Activated T-helper 2 cell treated with anti-CD3 and anti-CD28 coated beads, Interferon-gamma antibody, Interleukin-2, Interleukin-4, amounts not matched to agents 10 μg/mL and 5 μg/mL and 100 μg/mL, durations not matched to agents 14 hours and 24 hours and 36 hours (primary cell): ENCODE measurements around the gene EPHX1. TPM values are rescaled to one million over a fixed set of nuclear protein-coding genes. Genes with fewer than 3 reads are reported as not detected.
"Not testable (repeated sequence)": the region's sequence is repeated elsewhere in the genome, so short reads cannot be mapped to it uniquely, and the experiment has no call there.

Source experiments
- DNase-seq: peaks from one replicate; pipeline ENCODE4 v3.0.0; 2021; ENCODE audit warnings: low spot score
- H3K27ac Mint-ChIP-seq: one replicate; pipeline ENCODE4 v1.8.0; 2021; ENCODE audit warnings: mixed read lengths
- H3K27me3 Mint-ChIP-seq: one replicate; pipeline ENCODE4 v1.8.0; 2021; ENCODE audit warnings: low read depth, mixed read lengths
- H3K36me3 Mint-ChIP-seq: one replicate; pipeline ENCODE4 v1.8.0; 2021; ENCODE audit warnings: low read depth, mixed read lengths
- H3K4me1 Mint-ChIP-seq: one replicate; pipeline ENCODE4 v1.8.0; 2021; ENCODE audit warnings: low read depth, mixed read lengths
- H3K4me3 Mint-ChIP-seq: one replicate; pipeline ENCODE4 v1.8.0; 2021; ENCODE audit warnings: low read depth, mild to moderate bottlenecking, moderate library complexity, mixed read lengths
- H3K9me3 Mint-ChIP-seq: one replicate; pipeline ENCODE4 v1.8.0; 2021; ENCODE audit warnings: mixed read lengths
- intact Hi-C: fragments of 100-400 bp; cut with micrococcal nuclease; formaldehyde crosslinking; loops from one replicate; pipeline ENCODE4 v1.15.1; 2023
- total RNA-seq: library from RNA; stranded (reverse); gene quantifications from 2 replicates; pipeline ENCODE4 v1.2.3, GENCODE V29; 2022

Gene EPHX1
- total RNA-seq, 1 donor from 2014 or later, result 2.2 TPM

DNA sequence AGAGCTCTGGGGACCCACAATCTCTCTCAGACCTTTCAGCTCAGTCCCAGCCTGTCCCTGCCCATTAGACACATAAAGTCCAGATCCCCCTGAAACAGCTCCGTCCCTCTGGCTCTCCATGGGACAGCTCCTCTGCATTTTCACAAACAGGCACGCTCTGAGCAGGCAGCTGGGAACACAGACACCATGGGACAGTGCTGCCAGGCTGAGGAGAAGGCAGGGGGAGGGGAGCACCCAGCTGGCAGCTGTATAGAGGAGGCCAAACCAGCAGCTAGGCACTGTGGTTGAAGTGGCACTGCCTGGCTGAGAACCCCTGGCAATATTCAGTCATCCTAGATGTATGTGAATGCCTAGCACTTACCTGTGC, 70.3 kb downstream of the EPHX1 start:
- Mint-ChIP-seq H3K36me3 (peaks cover 12% of the 10 kb centered on the region), H3K4me3 (no peak overlapping the region)
- intact Hi-C loops, result loop anchor here (2.0 to 5.0 kb wide), 2 partner anchors 103 to 117 kb away; partner anchors contain the start of genes SDE2 and SRP9

DNA sequence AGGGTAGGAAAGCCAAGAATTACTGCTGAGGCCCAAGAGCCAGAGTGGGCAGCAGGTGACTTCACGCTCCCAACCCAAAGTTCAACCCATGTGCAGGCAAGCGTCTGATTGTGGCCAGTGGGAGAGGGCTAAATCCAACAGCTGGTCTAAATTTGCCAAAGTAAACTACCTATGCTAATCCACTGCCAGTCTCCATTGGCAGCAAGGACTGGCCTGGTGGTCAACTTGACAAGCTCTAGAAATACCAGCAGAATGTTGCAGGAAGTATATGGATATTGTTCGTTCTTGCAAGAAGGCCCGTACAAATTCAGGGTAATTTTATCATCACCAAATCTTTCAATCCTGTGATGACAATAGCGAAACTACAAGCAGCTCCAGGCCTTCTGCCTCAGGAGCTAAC, 70.7 kb downstream of the EPHX1 start:
- peaks cover 40% of the 10 kb centered on the region for H3K4me1 Mint-ChIP-seq
- no peak for DNase-seq
- peaks cover 8% of the 10 kb centered on the region for H3K36me3 Mint-ChIP-seq

More for the DNA sequence above, 70.3 kb downstream of the EPHX1 start:
- Mint-ChIP-seq H3K27ac (no peak overlapping the region), H3K27me3 (peaks cover 8% of the 10 kb centered on the region), H3K4me1 (peaks cover 42% of the 10 kb centered on the region), H3K9me3 (no peaks in the 10 kb centered on the region)
- DNase-seq, result no peak

DNA sequence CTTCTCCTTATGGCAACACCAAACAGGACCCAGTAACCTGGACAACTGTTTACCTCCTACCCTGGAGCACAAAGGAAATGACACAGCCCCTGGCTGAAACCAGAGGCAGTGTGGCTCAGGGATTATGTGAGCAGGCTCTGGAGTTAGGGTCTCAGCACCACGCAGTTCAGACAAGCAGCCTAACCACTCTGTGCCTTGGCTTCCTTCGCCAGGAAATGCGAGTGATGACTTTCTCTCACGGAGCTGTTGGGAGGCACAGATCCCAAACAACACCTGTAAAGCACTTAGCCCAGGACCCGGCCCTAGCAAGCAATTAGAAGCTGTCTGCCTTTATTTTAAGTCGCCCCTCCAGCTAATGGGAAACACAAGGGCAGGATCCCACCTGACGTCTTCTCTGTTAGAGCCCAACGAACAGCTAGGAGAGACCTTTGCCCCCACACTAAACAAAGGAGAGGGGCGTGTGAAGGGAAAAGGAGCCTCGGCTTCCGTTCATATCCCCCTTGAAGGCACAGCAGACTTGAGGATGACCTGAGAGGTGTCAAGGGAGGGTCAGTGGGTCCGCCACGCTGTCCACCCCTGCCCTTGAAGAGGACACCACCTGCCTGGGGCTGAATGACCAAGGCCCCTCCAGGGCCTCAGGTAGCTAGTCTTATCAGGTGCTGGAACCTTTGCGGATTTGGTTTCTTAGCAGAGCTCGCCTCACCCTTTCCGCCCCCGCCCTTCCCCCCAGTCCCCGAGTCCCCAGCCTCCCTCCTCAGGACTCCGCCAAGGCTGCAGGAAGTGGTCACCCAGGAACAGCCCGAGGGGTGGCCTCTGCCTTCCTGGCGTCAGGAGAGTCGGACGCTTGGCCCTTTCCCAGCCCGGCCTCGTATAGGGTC, 71.4 kb downstream of the EPHX1 start:
- Mint-ChIP-seq H3K36me3 (peaks cover 5% of the 10 kb centered on the region), H3K27ac (peak overlapping the region; percentile 71), H3K27me3 (peaks cover 10% of the 10 kb centered on the region), H3K4me3 (peak overlapping the region; percentile 84), H3K9me3 (no peaks in the 10 kb centered on the region), H3K4me1 (peaks cover 40% of the 10 kb centered on the region)
- intact Hi-C loops, result loop anchor here (1.0 to 5.0 kb wide), 3 partner anchors 16 to 116 kb away; partner anchors contain the start of genes SDE2 and SRP9
- no peak for DNase-seq

More for the DNA sequence above, 70.7 kb downstream of the EPHX1 start:
- Mint-ChIP-seq H3K9me3 (no peaks in the 10 kb centered on the region), H3K4me3 (peak overlapping the region; percentile 84), H3K27me3 (peaks cover 8% of the 10 kb centered on the region), H3K27ac (peak overlapping the region; percentile 71)
- intact Hi-C loops, result loop anchor here (1.0 to 5.0 kb wide), 3 partner anchors 17 to 117 kb away; partner anchors contain the start of genes SDE2 and SRP9

DNA sequence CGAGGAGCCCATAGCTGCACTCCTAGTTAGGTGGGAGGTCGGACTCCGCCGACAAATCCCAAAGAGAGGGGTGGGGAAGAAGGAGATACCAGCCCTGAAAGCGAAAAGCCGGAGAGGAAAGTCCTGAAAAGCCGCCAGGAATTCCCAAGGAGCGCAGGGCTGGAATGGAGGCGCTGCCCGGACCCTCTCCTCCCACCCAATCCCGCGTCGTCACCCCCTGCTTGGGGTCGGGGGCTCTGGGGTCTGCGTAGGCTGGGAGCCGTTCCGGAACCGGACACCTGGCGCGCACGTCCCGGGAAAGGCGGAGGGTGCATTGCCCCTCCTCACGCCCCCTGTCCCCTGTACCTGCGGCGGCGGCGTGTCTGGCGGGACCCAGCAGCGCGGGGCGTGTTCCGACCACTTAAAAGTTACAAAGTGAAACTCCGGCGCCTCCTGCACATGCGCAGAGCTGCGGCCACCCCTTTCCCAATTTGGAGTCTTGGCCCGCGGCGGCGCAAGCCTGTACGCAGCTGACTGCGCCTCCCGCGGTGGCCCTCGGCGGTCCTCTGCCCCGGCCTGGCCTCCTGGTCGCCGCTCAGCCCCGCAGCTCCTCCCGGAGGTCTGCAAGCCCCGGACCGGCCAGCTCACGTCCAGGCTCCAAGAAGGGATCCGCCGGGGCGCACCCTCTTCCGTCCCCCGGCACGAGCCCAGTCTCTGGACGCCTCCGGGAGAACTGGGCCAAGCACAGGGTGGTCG, 72.2 kb downstream of the EPHX1 start, which contains the start of gene TMEM63A:
Gene TMEM63A, minus strand, starts transcription at position 422 of the 735 bp plus-strand sequence. CDS start 4,800 bp downstream, outside the sequence.
- intact Hi-C loops, result loop anchor here (1.0 to 5.0 kb wide), 6 partner anchors 15 to 115 kb away; partner anchors contain the start of genes PYCR2, SDE2 and SRP9
- Mint-ChIP-seq H3K36me3 (peaks cover 2% of the 10 kb centered on the region), H3K9me3 (no peaks in the 10 kb centered on the region), H3K27me3 (peaks cover 14% of the 10 kb centered on the region), H3K4me1 (peaks cover 40% of the 10 kb centered on the region), H3K27ac (peak within 1 kb of the TSS; percentile 71), H3K4me3 (peak within 1 kb of the TSS; percentile 84)
- DNase-seq, result peak; percentile 82

DNA sequence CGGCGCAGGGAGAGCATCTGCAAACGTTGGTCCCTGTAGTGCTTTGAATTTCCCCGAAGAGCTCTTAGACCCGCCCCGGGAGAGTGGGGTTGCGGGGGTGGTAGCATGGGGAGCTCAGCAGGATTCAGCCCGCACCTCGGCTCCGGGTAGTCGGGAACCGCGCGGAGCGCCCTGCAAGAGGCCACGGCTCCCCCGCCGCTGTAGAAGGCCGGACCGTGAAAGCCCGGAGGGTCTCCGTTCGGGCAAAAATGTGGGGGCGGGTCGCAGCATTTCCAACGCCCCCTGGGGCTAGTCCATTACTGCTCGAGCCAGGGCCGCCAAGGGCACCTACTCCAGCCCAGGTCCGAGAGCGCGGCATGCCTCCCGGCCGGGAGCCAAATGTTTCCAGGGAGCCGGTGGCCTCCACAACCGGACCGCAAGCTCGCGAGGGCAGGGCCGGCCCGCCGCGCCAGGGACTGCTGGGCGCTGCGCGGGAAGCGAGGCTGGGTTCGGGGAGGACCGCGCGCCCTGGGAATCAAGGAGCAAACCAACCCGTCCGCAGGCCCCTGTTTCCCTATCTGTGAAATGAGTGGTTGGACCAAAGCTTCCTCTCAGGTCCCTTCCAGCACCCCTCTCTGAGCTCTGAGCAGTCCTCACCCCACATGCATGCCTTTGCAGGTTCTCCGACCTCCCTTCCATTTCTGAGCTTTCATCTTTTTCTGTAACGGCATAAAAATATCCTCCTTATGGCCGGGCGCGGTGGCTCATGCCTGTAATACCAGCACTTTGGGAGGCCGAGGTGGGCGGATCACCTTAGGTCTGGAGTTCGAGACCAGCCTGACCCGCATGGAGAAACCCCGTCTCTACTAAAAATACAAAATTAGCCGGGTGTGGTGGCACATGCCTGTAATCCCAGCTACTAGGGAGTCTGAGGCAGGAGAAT, 73.0 kb downstream of the EPHX1 start:
- no peaks in the 10 kb centered on the region for H3K36me3 Mint-ChIP-seq
- peak overlapping the region; percentile 84 for H3K4me3 Mint-ChIP-seq
- H3K27ac Mint-ChIP-seq, result peak overlapping the region; percentile 67
- H3K9me3 Mint-ChIP-seq, result no peaks in the 10 kb centered on the region
- DNase-seq, result no peak
- intact Hi-C loops, result loop anchor here (1.0 to 5.0 kb wide), 4 partner anchors 17 to 114 kb away; partner anchors contain the start of genes PYCR2 and SDE2
- H3K4me1 Mint-ChIP-seq, result peaks cover 38% of the 10 kb centered on the region
- peaks cover 14% of the 10 kb centered on the region for H3K27me3 Mint-ChIP-seq

DNA sequence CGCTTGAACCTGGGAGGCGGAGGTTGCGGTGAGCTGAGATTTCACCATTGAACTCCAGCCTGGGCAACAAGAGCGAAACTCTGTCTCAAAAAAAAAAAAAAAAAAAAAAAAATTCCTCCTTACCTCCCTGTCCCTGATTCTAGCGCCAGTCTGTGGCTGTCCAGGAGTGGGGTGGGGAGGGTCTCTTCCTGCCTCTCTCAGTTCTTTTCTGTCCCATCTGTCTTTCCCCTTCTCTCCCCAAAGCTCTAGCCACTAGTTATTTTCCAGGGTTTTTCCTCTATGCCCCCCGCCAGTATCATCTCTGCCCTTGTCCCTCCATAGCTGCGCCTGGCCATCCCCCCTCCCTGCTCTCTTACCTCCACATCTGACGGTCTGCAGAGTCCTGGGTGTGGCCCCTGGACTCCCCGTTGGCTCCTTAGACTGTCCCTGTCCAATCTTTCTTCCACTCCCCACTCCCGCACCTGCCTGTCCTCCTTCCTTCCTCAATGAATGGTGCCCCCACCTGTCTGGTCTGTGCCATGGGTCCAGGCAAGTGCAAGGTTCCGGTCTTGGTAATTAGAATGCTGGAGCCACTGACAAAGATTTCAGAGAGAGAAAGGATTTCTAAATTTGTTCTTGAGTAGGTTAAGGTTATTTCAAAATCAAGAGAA, 73.8 kb downstream of the EPHX1 start:
- Mint-ChIP-seq H3K4me3 (peak overlapping the region; percentile 84), H3K27ac (no peak overlapping the region), H3K4me1 (peaks cover 34% of the 10 kb centered on the region), H3K27me3 (peaks cover 18% of the 10 kb centered on the region), H3K9me3 (no peaks in the 10 kb centered on the region), H3K36me3 (no peaks in the 10 kb centered on the region)
- intact Hi-C loops, result loop anchor here (2.0 to 5.0 kb wide), 2 partner anchors 41 to 114 kb away; partner anchors contain the start of genes PYCR2 and SDE2
- DNase-seq, result no peak

DNA sequence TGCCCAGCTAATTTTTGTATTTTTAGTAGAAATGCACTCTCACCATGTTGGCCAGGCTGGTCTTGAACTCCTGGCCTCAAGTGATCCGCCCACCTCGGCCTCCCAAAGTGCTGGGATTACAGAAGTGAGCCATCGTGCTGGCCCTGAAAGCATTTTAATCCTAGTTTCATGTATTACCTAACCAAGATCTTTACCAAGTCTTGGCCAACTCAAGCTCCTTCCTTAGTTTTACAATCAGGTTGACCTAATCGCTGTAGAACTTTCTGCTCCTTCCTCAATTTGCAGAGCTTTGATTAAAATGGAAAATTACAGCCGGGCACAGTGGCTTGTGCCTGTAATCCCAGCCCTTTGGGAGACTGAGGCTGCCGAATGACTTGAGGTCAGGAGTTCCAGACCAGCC, 75.4 kb downstream of the EPHX1 start:
- no peaks in the 10 kb centered on the region for H3K36me3 Mint-ChIP-seq
- no peak overlapping the region for H3K4me3 Mint-ChIP-seq
- intact Hi-C loops, result no loop called here
- H3K27ac Mint-ChIP-seq, result no peak overlapping the region
- DNase-seq, result no peak
- H3K4me1 Mint-ChIP-seq, result peaks cover 19% of the 10 kb centered on the region
- H3K27me3 Mint-ChIP-seq, result peaks cover 18% of the 10 kb centered on the region
- H3K9me3 Mint-ChIP-seq, result no peaks in the 10 kb centered on the region

DNA sequence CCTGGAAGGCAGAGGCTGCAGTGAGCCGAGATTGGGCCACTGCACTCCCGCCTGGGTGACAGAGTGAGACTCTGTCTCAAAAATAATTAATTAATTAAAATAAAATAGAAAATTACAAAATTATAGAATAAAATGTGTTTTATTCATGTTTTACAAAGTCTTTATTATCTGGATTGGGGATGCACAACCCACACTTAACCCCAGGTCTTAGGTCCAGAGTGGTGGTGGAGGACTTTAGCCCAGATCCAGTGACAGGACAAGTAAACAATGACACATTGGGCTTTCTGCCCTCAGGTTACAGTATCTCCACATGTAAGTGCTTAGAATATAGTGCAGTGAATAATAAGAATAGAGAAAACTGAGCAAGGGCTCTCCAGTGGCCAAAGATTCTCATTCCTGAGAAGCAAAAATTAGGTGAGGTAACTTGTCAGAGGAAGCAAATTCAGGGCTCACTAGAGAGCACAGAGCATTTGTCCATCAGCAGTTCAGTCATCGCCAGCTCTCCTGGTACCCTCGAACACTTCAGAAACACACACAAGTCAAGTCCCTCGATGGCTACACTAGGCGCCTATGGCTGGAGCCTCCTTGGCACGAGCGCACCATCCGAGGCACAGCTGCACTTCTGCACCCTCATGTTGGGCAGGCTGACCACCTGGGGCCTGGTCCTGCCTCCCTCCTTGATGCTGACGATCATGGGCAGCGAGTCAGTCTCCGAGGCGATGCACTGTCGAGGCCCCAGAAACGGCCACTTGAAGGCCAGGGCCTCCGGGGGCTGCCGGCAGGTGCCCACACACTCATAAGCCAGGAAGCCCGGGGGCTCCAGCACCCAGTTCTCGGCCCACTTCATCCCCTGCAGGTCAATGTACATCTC, 76.5 kb downstream of the EPHX1 start:
- H3K4me3 Mint-ChIP-seq, result no peak overlapping the region
- H3K36me3 Mint-ChIP-seq, result no peaks in the 10 kb centered on the region
- H3K27me3 Mint-ChIP-seq, result peaks cover 20% of the 10 kb centered on the region
- no peak overlapping the region for H3K27ac Mint-ChIP-seq
- peaks cover 11% of the 10 kb centered on the region for H3K4me1 Mint-ChIP-seq
- DNase-seq, result no peak
- no peaks in the 10 kb centered on the region for H3K9me3 Mint-ChIP-seq
- intact Hi-C loops, result no loop called here

DNA sequence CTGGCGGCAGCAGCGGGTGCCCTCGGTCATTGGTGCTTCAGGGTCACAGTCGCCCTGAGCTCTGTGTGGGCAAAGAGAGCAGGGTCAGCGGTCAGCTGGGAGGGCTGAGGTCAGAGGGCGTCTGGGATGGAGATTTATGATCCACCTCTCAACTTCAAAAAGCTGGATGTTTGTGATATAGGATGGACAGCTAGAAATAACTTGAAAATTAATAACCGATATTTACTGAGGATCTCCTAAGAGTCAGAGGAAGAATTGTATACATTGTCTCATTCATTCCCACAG, 77.0 kb downstream of the EPHX1 start:
- Mint-ChIP-seq H3K27me3 (peaks cover 20% of the 10 kb centered on the region), H3K27ac (no peak overlapping the region), H3K4me1 (peaks cover 10% of the 10 kb centered on the region), H3K36me3 (no peaks in the 10 kb centered on the region), H3K4me3 (no peak overlapping the region), H3K9me3 (no peaks in the 10 kb centered on the region)
- intact Hi-C loops, result no loop called here
- DNase-seq, result no peak

DNA sequence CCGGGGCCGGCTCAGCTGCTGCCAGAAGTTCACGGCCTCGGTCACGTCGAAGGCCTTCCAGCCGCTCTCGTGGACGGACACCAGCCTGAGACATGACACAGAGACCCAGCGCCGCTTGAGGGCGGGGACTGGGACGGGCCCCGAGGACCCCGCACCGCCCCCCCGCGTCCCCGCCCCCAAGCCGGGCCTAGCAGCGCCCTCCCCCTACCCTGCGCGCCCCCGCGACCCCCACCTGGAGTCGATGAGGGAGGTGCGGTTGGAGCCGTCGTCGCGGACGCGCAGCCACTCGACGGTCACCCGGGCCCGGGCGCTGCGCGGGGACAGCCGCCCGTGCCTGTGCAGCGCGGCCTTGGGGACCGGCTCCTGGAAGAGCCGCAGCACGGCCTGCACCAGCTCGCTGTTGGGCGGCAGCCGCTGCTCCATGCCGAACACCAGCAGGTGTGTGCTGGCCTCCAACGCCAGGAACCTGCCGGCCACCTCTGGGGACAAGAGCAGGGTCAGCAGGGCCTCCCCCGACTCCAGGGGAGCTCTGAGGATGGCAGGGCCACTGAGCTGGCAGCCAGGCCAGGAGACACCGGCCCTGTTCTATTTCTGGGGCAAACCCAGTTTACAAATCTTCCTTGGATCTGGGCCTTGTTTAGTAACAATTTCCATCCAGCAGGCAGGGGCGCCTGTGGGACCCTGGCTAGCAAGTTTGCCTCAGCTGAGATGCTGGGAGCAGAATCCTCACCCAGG, 77.8 kb downstream of the EPHX1 start:
- peaks cover 20% of the 10 kb centered on the region for H3K27me3 Mint-ChIP-seq
- H3K4me3 Mint-ChIP-seq, intact Hi-C loops, H3K36me3 Mint-ChIP-seq, DNase-seq, H3K9me3 Mint-ChIP-seq, H3K4me1 Mint-ChIP-seq, H3K27ac Mint-ChIP-seq: not testable (repeated sequence)
